HG02840 (cell line): ENCODE measurements around the gene FAR1.

Source experiments
- ATAC-seq: cut with Tn5 transposase; IDR thresholded peaks from one replicate; pipeline ENCODE4 v1.9.1; 2021; ENCODE audit warnings: mild to moderate bottlenecking, moderate library complexity, moderate number of reproducible peaks; ENCODE audit not compliant: unreplicated experiment, low FRiP score

Gene FAR1

DNA sequence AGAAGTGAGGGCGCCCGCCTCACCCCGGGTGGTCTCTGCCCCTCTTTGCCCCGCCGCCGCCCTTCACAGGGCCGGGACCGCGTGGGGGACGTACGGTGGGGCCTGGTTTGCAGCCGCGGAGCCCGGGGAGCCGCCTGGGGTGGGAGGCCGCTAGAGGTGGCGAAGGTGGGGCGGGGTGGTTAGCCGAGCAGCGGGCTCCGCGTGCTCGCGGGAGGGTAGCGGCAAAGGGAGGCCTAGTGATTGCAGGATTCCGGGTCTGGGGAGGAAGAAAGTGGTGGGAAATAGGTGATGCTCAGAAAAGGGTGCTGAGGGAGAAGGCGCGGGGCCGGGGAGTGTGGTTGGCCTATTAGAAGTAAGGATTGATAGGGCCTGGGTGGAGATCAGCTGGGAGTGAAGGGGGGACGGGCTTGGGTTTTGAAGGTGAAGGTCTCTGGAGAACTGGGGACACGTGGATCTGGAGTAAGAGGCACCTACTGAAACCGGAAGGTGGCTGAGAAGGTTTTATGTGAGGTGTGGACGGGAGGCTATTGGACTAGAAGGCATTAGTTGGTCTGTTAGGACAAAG, 571 bp downstream of the FAR1 start:
- ATAC-seq, result peak; percentile 15

DNA sequence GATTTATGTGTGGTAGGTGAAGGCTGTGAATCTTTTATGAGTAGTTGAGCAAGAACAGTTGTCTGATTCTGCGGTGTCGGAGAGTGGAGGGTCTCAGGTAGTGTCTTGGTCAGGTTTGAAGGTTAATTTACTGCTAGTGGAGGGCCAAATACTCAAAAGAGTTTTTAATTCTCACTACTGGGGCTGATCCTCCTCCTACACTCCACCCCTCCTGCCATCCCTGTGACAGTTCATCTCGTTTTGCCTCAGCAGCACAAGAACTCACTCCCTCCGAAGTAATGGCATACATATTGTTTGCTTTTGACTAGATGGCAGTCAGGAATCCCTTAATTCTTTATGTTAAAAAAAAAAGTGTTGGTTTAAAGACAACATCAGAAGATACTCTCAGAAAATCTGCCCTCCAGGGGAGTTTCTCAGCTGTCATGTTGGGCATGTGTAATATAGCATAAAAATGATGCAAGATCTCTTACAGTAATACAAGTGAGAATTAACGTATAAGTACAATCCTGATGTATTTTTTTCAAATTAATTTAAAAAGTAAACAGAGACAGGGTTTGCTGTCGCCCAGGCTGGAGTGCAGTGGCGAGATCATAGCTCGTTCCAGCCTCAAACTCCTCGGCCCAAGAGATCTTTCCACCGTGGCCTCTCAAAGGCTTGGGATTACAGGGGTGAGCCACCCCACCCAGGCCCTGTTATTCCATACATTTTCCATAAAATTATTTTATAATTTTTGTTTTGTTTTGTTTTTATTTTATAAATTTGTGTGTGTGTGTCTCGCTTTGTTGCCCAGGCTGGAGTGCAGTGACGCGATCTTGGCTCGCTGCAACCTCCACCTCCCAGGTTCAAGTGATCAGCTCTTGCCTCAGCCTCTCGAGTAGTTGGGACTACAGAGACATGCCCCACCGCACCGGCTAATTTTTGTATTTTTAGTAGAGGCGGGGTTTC, 1.3 kb downstream of the FAR1 start:
- no peak for ATAC-seq

DNA sequence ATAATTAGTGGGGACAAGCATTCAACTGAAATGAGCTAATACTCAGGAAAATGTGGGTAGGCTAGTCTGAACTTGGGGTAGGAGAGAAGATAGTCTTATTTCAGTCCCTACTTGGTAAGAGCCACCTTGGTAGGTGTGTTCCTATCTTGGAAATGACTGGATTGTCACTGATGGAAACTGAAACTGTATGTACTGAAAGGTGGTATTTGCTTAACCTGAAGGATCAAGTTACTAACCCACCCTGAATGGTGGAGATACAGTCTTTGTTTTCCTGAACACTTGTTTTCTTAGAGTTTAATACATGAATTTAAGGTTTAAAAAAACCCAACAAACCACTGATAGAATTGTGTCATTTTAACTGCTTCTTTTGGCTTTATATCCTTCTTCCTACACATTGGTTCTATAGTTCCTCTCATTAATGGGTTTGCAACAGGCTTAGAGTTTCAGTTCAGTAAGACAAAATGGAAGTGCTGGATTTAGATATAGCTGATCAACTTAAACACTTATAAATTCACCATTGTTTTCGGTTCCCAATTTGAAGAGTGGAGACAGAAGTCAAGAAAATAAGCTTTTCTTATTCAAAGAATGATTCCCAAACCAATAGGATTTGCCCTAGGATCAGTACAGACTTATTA, 4.2 kb downstream of the FAR1 start:
- ATAC-seq, result no peak

DNA sequence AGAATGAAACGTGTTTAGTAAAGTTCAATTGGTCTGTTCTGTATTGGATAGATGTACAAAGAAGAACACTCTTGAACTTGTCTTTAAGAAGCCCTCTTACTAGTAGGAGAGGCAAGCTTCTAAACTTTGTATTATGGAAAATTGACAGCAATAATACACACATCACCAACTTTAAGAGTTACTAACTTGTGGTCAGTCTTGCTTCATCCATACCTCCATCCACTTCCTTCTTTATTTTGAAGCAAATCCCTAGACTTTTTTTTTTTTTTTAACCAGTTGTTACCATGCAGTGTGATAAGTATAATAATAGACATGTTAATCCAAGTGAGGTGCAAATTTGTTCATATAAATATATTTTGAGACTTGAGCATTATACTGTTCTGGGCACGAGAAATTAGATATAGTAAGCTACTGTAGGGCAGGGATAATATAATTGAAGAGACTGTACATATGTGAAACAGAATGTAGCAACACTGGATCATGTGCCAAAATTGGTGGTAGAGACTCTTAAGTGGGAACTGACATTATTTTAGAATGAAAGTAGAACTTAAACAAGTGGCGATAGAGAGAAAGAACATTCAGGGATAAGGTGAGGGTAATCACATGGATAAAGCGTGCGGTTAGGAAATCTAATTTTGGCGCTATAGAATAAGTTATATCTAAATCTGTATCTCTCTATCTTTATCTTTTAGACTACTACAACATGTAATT, 6.5 kb downstream of the FAR1 start:
- ATAC-seq, result no peak

DNA sequence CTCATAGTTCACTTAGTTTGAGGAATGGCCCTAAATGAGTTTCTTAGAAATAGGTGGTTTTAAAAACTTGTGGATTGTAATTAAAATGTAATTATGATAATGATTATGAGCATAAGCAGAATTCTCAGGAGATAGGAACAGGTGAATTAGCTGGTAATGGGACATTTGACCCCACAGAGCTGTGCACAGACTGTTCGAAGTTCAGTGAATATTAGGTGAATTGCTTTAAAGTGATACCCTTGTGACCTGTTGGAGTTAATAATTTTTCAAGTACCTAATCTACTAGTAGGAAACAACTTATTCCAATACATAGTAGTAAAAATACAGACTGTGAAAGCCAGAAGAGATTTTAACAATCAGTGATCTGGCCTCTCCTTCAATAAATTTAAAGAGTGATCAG, 8.1 kb downstream of the FAR1 start:
- no peak for ATAC-seq

DNA sequence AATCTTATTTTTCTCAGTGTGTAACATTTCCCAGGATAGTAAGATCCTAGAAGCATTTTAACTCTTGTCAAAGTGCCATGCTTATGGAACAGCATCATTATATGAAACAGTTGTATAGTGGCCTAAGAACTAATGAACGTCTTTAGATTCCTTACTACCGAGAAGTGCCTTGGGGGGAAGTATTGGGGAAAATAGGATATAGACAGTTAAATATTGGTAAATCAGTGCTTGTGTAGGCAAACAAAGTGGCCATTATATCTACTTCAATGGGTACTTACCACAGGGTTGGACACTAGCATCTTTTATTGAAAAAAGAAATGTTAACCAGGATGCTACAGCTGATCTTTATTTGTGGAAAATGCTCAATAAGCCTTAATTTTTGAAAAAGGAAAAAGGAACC, 11.3 kb downstream of the FAR1 start:
- ATAC-seq, result no peak

DNA sequence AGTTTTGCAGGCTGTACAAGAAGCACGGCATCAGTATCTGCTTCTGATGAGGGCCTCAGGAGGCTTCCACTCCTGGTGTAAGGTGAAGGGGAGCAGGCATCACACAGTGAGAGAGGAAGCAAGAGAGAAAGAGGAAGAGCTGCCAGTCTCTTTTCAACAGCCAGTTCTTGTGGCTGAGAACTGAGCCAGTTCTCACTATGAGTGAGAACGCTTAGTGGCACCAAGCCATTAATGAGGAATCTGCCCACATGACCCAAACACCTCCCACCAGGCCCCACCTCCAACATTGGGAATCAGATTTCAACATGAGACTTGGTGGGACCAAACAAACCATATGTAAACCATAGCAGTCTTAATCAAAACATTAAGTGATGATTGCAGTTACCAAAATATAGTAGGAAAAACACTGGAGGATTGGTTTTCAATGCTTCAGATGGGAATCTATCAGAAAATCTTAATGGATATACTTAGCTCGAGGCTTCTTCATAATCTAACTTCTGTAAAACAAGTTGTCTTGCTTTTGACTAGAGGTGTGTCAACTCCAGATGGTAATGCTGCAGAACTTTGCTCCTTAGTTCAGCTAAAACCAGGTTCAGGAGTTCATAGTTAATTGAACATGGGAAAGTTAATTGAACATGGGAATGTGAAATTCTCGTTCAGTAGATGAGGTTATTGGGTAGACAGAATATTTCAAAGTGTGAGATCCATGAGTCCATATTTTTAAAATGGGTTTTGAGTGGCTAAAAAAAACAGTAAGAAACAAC, 12.2 kb downstream of the FAR1 start:
- no peak for ATAC-seq

DNA sequence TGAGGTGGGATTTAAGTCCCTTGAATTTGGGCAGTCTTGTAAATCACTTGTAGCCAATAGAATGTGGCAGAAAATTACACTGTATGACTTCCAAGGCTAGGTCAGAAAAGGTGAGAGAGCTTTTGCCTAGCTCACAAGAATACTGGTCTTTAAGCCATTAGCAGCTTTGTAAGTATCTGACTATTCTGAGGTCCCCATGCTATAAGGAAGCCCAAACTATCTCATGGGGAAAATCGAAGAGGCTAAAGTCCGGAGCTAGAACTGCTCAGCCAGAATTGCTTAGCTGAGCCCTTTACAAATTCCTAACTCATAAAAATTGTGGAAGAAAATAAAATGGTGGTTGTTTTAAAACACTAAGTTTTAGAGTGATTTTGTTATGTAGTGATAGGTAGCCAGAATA, 13.0 kb downstream of the FAR1 start:
- no peak for ATAC-seq

DNA sequence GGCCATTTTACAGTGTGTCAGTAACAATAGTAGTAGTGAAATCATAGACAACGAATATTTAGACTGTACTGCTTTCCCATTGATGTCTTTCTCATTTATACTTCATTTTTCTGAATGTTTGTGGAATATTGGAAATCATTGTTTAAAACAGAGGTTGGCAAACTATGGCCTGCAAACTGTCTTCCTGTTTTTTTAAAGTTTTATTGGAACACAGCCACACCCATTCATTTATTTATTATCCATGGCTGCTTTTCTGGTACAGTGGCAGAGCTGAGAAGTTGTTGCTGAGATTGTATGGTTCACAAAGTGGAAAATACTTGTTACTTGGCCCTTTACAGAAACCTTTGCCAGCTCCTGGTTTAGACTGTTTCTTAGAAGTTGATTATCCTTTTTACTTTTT, 13.7 kb downstream of the FAR1 start:
- ATAC-seq, result no peak

DNA sequence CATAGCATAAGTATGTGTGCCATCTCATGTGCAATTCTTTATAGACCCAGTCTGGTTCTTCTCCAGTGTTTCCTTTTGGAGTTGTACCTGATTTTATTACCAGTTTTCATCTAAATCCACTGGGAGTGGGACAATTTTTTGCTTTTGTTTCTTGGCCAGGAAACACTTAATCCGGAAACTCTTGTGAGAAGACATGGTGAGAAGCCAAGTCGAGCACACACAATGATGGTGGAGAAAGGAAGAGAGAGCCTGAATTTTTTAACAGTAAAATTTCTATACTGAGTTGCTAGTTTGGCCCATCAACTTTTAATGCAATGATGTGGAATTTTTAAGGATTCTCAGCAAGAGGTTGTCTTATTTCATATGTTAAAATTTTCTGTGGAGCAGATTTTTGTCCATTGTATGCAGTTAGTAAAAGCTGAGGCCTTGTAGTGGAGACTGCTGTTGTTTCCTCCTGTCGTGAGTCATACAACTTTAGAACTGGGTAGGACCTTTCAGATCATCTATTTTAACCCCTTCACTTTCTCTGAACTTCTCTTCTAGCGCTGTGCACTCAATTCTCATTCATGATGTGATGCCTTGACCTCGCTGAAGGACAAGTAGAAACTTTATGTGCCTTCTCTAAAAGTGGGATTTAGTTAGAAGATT, 17.1 kb downstream of the FAR1 start:
- ATAC-seq, result no peak

DNA sequence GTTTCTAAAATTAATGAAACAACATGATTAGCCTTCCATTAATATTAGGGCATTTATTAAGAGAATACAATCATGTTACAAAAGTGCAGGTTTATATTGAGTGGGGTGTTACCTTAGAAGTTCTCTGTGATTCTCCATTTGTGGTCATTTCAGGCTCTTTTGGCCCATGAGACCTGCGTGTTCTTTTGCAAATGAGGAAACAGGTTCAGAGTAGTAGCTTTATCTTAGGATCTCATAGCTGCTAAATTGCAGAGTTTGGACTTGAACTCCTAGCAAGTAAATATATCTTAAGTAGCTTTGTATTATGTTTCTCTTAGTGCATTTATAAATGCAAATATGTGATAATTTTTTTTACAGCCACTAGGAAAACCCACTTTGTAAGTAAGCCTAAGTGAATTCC, 18.3 kb downstream of the FAR1 start:
- no peak for ATAC-seq

DNA sequence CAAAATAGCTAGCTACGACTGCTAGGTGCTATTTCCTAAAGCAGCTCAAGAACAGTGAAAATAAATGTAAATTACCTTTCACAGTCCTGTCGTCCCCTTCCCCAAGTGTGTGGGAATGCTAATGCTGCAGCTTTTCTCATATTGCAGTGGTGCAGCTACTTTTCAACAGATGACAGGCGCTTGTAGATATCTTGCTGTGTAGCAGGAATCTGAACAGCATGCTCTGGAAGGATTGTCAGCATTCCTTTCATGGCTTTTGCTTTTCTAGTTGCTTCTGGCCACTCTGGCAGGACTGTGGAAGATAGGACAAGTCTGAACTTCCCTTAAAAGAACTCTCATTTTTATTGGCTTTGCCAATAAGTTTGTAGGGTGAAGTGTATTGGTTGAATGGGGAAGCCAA, 18.8 kb downstream of the FAR1 start:
- ATAC-seq, result no peak

DNA sequence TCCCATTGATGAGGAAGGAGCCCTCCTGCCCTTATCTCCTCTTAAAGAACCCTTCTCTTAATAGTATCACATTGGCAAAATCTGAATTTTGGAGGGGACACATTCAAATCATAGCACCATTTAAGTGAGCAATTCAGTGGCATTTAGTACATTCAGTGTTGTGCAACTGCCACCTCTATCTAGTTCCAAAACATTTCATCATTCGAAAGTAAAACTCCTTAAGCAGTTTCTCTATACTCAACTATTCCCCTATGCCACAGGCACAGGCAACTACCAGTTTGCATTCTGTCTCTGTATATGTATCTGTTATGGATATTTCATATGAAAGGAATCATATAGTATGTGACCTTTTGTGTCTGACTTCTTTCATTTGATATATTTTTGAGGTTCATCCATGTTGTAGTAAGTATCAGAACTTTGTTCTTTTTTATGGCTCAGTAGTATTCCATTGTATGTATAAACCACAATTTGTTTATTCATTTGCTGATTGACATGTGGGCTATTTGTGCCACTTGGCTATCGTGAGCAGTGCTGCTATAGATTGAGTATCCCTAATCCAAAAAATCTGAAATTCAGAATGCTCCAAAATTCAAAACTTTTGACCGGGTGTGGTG, 22.9 kb downstream of the FAR1 start:
- no peak for ATAC-seq

DNA sequence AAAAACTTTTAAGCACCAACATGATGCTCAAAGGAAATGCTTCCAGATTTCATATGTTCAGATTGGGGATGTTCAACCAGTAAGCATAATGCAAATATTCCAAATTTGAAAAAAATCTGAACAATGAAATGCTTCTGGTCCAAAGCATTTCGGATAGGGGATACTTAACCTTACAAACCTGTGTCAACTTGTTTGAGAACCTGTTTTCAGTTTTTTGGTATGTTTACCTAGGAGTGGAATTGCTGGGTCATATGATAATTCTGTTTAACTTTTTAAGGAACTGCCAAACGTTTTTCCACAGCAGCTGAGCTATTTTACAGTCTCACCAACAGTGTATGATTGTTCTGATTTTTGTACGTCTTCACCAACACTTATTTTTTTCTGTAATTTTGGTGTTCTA, 23.7 kb downstream of the FAR1 start:
- no peak for ATAC-seq

DNA sequence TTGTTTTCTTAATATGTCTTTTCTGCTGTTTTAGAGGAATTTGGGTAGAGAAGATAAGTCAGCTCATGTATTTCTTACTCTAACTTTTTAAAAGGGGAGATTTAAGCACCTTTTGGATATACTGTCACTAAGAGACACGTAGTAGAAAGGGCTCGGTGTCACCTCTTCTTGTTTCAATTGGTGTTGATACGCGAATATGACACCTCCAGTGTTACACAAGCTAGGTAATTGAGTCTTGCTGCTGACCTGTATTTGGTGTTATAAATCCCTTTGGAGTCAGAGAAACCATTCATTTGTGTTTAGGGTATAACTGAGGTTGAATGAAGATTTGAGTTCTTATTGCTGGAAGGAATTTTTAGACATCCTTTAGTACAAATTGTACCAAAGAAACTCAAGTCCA, 25.6 kb downstream of the FAR1 start:
- ATAC-seq, result no peak

DNA sequence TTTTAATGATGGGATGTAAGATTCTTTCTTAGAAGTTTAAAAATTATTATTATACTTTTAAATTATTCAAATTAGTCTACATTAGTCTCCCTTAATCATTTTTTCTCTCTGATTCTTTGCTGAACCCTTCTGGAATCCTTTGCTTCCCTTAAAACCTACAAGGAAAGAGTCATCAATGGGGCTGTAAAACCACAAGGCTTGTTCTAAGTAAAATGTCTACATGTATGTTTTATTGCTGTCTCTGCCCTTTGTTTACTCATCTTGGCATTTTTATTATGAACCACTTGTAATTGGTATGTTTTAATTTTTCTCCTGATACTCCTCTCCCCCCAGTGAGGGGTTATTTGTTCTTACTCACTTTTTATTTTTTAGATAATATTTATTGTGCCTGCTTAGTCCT, 27.4 kb downstream of the FAR1 start:
- no peak for ATAC-seq

DNA sequence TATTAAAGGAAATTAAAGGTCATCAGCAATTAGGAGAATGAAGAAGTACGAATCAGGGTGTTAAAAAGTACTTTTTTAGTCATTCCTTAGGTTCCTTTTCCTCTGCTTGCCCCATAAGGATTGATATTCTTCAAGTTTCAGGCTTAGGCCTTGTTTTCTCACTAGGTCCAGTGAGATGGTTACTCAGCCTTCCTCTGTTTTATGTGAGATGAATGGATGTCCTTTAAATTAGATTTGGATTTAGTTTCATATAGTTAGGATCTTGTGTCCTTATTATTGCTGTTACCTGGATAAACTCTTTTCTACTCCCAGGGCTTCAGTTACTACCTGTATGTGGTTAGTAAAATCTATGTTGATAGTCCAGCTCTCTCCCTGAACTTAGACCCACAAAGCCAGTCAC, 29.2 kb downstream of the FAR1 start:
- ATAC-seq, result no peak

DNA sequence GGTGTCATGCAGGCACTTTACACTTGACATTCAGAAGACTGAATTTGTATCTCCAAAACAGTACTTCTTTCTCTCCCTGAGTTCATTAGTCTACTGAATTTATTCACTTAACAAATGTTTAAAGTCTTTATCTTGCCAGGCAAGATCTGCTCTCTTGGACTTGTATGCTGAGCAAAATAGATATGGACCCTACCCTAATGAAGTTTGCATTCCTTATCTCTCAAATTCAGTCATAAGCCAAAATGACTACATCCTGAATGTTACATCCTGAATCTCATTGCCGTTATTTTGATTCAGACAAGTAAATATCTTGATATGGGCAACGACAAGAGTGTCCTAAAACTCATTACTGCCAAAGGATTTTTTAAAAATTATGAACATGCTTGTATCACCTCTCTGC, 29.7 kb downstream of the FAR1 start:
- no peak for ATAC-seq

DNA sequence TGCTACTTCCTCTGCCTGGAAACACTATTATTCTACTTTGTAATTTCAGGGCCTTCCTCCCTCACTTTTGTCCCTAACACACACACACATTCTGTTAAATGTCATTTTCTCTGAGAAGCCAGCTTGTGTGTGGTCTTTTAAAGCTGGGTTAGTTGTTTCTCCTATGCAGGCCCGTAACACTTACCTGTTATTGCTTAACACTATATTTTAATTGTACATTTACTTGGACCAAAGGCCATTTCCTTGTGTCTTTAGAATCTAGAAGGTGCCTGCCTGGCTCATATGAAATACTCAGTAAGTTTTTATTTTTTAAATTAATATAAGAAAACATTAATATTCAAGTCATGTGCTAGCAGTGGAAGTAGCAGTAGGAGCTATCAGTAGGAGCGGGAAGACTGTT, 30.6 kb downstream of the FAR1 start:
- no peak for ATAC-seq
